Fibroblast of mammary gland (primary cell): ENCODE results near the gene TAL1.

Source experiments
- DNase-seq: peaks from one replicate; pipeline ENCODE4 v3.0.0-alpha.2; 2010; ENCODE audit warnings: low read depth
- H3K4me3 ChIP-seq: 2 replicates; pipeline ENCODE4 v1.5.1; 2011; ENCODE audit warnings: low read depth, mild to moderate bottlenecking, low read length, moderate library complexity; ENCODE audit not compliant: control insufficient read depth
- CTCF ChIP-seq: conservative IDR thresholded peaks from 2 replicates; pipeline ENCODE4 v1.5.1; 2011; ENCODE audit warnings: low read depth, low read length, inconsistent platforms; ENCODE audit not compliant: control insufficient read depth, insufficient read depth

TAL1 gene

GRCh38 chr1:47229031-47229885 lies 2.8 kb downstream of the TAL1 start:
- TF ChIP-seq CTCF = no peak
- DNase-seq = no peak
- H3K4me3 ChIP-seq = no peak overlapping the region

GRCh38 chr1:47228644-47229030 lies 3.4 kb downstream of the TAL1 start:
- no peak overlapping the region for H3K4me3 ChIP-seq
- no peak for TF ChIP-seq CTCF
- no peak for DNase-seq

GRCh38 chr1:47227341-47228232 lies 4.4 kb downstream of the TAL1 start:
- H3K4me3 ChIP-seq = no peak overlapping the region
- TF ChIP-seq CTCF = no peak
- no peak for DNase-seq

GRCh38 chr1:47226839-47227215 lies 5.2 kb downstream of the TAL1 start:
- no peak overlapping the region for H3K4me3 ChIP-seq
- DNase-seq = no peak
- no peak for TF ChIP-seq CTCF

- DNase-seq = no peak
- H3K4me3 ChIP-seq = no peak overlapping the region
- TF ChIP-seq CTCF = no peak
Measured at GRCh38 chr1:47226121-47226838, 5.7 kb downstream of the TAL1 start.

GRCh38 chr1:47225430-47226100 lies 6.5 kb downstream of the TAL1 start:
- DNase-seq = no peak
- H3K4me3 ChIP-seq = no peak overlapping the region
- no peak for TF ChIP-seq CTCF
